NCI-H2107 (cell line): ENCODE results near the gene LY6G5B.
"Not testable (repeated sequence)": the region's sequence is repeated elsewhere in the genome, so short reads cannot be mapped to it uniquely, and the experiment has no call there.

Source experiments
- DNase-seq: peaks from one replicate; lab custom pipeline; 2025; lab: John Stamatoyannopoulos, UW

Gene LY6G5B

GRCh38 chr6:31691078-31691463, 21.3 kb downstream of the LY6G5B start:
- no peak for DNase-seq

DNA sequence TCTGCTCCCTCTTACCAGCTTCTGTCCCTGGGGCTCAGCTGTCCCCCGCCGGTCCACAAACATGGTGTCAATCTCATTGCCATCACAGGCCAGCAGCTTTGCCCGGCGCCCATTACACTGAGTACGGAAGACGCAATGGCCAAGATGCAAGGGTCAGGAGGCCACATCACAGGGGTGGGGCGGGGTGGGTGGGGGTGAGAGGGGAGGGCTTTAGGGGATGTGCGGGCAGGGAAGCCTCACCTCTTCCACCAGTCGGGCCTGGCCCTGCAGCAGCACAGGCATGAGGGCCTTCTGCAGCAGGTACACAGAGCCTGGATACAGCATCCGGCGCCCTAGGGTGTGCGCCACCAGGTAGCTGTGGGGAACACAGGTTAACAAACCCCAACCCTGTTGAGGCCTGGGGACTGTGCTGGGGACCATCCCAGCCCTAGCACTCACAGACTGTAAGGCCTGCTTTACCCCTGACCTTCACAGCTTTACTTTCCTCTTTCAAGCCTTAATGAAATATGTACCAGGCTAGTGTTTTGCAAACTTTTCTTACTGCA, 21.9 kb downstream of the LY6G5B start:
- DNase-seq = no peak

GRCh38 chr6:31692353-31692752, 22.6 kb downstream of the LY6G5B start:
- no peak for DNase-seq

GRCh38 chr6:31692886-31693285, 23.1 kb downstream of the LY6G5B start:
- DNase-seq = no peak

GRCh38 chr6:31693535-31693934, 23.8 kb downstream of the LY6G5B start:
- DNase-seq = no peak

GRCh38 chr6:31697555-31697954, 27.8 kb downstream of the LY6G5B start:
- no peak for DNase-seq

GRCh38 chr6:31700740-31701401, 31.1 kb downstream of the LY6G5B start:
- no peak for DNase-seq

- no peak for DNase-seq
Observed at GRCh38 chr6:31701666-31702404, 32.1 kb downstream of the LY6G5B start.

GRCh38 chr6:31702405-31702818, 32.6 kb downstream of the LY6G5B start:
- no peak for DNase-seq

DNA sequence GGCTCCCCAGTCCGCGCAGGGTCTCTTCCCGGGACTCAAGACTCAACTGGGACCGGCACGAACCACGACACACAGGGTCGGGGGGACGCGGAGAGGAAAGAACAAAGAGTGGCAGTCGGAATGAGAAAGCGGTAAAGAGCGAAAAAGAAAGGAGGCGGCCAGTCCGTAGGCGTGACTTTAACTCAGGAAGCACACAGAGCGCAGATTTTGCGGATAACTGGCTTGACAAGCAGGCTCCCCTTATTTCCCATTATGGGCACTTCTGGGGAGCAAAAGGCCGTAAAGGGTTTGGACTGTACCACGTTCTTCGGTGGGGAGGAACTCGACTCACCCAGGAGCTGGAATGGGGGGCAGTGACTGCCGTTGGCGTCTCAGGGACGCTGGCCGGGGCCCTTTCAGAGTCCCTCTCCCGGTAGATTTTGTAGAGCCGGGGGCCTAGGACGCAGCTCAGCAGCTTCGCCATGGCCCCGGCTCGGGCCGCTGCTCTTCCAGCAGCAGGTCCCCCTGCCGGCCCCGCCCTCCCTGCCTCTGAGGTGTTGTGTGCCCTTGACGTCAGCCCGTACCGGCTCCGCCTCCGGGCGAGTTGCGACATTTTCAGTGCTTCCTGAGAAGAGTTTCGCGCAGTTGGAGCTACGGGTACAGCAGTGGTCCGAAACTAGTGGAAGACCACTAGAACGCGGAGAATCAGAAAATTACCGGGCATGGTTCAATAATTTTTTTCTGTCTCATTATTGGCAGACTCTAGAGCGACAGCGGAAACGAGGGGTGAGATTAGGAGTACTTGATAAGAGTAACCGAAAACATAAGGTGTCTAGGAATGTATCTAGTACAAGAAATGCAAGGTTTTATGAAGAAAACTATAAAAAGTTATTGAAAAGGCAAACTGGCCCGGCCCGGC, 33.3 kb downstream of the LY6G5B start, which contains the start of gene ABHD16A:
Gene ABHD16A, minus strand, starts transcription at position 506 of the 898 bp plus-strand sequence. Its CDS starts 43 bp downstream, at position 463.
- peak; percentile 71 for DNase-seq

DNA sequence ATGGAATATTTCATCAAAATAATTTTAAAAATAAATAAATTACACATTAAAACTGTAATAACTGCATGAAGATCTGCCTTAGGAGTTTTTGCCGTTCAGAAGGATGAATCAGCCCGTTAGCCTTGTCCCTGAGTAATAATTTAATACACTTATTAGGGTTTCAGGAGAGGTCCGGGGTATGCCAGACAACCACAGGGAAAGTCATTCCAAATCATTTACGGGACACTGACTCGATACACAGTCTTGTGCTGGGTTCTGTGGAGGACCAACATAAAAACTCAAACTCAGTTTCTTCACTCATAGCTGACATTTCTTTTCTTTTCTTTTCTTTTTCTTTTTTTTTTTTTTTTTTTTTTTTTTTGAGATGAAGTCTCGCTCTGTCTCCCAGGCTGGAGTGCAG, 36.2 kb downstream of the LY6G5B start:
- DNase-seq = no peak

DNA sequence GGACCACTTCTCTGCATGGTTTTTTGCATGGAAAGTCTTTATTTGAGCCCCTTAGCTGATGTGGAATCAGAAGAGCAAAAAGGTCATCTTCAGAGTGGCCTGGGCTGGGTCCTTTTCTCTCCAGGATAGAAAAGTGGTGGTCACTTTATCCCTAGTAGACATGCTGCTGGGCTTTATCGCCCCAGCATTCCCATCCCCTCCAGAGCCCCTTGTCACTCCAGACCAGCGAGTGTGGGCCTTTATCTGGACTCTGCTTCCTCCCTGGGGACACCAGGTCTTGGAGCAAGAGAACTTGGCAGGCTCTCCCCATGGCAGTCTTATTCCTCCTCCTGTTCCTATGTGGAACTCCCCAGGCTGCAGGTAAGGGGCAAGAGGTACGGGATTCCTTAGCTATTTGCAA, 36.8 kb downstream of the LY6G5B start, which contains the start of gene LY6G6F:
Gene LY6G6F, plus strand, starts transcription at position 268 of the 400 bp plus-strand sequence. Its CDS starts 41 bp downstream, at position 309.
- DNase-seq = no peak

DNA sequence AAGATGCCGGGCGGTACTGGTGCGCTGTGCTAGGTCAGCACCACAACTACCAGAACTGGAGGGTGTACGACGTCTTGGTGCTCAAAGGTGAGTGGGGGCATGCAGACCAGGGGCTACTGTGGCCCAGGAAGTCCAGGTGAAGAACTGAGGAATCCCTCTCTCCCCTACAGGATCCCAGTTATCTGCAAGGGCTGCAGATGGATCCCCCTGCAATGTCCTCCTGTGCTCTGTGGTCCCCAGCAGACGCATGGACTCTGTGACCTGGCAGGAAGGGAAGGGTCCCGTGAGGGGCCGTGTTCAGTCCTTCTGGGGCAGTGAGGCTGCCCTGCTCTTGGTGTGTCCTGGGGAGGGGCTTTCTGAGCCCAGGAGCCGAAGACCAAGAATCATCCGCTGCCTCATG, 37.9 kb downstream of the LY6G5B start:
- DNase-seq = no peak

- no peak for DNase-seq
Observed at GRCh38 chr6:31708224-31708623, 38.4 kb downstream of the LY6G5B start.

- not testable (repeated sequence) for DNase-seq
Observed at GRCh38 chr6:31709157-31709556, 39.4 kb downstream of the LY6G5B start.

- DNase-seq = no peak
Observed at GRCh38 chr6:31710523-31711219, 40.9 kb downstream of the LY6G5B start.

DNA sequence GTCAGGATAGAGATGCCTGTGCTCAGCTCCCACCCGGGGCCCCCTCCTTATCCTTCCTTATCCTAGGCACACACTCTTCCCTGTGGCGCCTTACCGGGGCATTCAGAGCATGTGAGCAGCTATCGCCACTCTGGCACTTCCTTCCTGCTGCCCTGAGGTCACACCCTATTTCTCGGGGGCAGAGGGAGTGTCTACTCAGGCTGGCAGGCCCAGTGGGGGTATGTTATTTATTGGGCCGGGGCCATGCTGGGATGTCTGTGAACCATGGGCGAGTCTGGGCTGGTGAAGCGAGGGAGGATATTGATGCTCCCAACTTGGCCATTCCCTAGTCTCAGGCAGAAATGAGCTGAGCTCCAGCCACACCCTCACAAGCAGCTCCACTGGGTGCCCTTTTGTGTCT, 41.5 kb downstream of the LY6G5B start:
- DNase-seq = no peak

- DNase-seq = no peak
Observed at GRCh38 chr6:31712296-31712695, 42.5 kb downstream of the LY6G5B start.

GRCh38 chr6:31713465-31713864, 43.7 kb downstream of the LY6G5B start:
- DNase-seq = no peak

- DNase-seq = no peak
Observed at GRCh38 chr6:31713991-31714684, 44.4 kb downstream of the LY6G5B start.
